ENCODE results near the gene TUBB3.
"Not testable (repeated sequence)": the region's sequence is repeated elsewhere in the genome, so short reads cannot be mapped to it uniquely, and the experiment has no call there.

Gene TUBB3

DNA sequence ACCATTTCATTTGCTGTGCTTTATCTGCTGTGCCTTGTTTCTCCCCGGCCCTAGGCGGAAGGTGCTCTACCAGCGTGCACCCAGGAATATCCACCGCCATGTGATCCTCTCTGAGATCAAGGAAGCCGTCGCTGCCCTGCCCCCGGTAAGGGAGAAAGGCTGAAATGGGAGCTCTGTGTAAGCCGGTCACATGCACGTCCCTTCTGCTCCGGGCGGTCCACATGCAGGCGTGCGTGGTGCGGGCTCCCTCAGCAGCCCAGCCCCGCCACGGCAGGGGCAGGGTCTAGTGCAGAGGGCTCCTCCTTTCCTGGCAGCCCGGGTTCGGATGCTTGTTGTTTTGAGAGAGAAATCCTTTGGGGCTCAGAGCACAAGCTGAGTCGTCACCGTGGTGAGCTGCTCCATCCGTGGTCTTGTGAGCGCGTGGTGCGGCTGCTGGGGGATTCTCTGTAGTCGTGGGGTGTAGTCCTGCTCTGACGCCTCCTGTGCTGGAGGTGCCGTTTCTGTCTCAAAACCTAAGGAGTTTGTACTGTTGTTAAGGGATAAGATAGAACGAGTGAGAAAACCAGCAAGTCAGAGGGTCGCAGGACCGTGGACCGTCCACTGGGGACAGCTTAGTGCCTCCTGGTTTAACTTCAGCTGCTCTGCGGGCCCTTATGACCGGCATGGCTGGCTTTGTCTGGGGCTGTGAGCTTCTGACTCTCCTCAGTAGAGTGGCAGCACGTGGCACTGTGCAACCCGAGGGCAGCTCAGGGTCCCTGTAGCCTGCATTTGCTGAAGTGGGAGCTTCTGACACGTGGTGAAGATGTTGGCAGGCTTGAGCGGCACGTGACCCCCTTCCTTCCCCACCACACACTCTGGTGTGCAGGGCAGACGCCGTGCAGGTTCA is 16.8 kb upstream of the TUBB3 start:
- H3K4me1 ChIP-seq (ENCODE audit: insufficient read depth, low read length): no peaks in the 10 kb centered on the region
- H3K27me3 ChIP-seq (ENCODE audit: insufficient read depth, low read length): no peaks in the 10 kb centered on the region
- H3K36me3 ChIP-seq (ENCODE audit: insufficient read depth, low read length): peaks cover 70% of the 10 kb centered on the region
- H3K9me3 ChIP-seq (ENCODE audit: low read length): peaks cover 20% of the 10 kb centered on the region
- H2AFZ ChIP-seq (ENCODE audit: low read depth, low read length): no peak overlapping the region
- H3K4me3 ChIP-seq (ENCODE audit: low read length): no peak overlapping the region

DNA sequence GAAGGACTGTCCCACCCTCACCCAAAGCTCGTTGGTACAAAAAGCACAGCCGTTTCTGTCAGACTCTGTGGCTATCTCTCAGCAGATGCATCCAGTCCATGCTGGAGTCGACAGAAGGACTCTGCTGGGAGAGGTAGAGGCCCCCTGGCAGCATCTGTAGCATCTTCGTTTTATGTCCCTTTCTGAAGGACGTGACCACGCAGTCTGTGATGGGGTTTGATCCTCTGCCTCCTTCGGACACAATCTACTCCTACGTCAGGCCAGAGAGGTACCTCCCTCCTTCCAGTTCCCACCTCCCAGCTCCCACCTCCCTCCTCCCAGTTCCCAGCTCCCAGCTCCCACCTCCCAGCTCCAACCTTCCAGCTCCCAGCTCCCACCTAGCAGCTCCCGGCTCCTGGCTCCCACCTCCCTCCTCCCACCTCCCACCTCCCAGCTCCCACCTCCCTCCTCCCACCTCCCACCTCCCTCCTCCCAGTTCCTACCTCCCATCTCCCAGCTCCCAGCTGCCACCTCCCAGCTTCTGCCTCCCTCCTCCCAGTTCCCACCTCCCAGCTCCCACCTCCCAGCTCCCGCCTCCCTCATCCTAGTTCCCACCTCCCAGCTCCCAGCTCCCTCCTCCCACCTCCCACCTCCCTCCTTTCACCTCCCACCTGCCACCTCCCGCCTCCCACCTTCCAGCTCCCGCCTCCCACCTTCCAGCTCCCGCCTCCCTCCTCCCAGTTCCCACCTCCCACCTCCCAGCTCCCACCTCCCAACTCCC is 15.9 kb upstream of the TUBB3 start:
- Histone ChIP-seq H2AFZ (ENCODE audit: low read depth, low read length) (no peak overlapping the region), H3K4me1 (ENCODE audit: insufficient read depth, low read length) (no peaks in the 10 kb centered on the region), H3K4me3 (ENCODE audit: low read length) (no peak overlapping the region), H3K36me3 (ENCODE audit: insufficient read depth, low read length) (peaks cover 75% of the 10 kb centered on the region), H3K9me3 (ENCODE audit: low read length) (peaks cover 20% of the 10 kb centered on the region), H3K27me3 (ENCODE audit: insufficient read depth, low read length) (no peaks in the 10 kb centered on the region)

DNA sequence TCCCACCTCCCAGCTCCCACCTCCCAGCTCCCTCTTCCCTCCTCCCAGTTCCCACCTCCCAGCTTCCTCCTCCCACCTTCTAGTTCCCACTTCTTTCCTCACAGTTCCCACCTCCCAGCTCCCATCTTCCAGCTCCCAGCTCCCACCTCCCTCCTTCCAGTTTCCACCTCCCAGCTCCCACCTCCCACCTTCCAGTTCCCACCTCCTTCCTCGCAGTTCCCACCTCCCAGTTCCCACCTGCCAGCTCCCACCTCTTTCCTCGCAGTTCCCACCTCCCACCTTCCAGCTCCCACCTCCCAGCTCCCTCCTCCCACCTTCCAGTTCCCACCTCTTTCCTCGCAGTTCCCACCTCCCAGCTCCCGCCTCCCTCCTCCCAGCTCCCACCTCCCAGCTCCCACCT is 14.9 kb upstream of the TUBB3 start:
- Histone ChIP-seq H3K27me3 (ENCODE audit: insufficient read depth, low read length) (no peaks in the 10 kb centered on the region), H2AFZ (ENCODE audit: low read depth, low read length) (no peak overlapping the region), H3K9me3 (ENCODE audit: low read length) (peaks cover 20% of the 10 kb centered on the region), H3K4me3 (ENCODE audit: low read length) (no peak overlapping the region), H3K36me3 (ENCODE audit: insufficient read depth, low read length) (peaks cover 75% of the 10 kb centered on the region), H3K4me1 (ENCODE audit: insufficient read depth, low read length) (no peaks in the 10 kb centered on the region)

DNA sequence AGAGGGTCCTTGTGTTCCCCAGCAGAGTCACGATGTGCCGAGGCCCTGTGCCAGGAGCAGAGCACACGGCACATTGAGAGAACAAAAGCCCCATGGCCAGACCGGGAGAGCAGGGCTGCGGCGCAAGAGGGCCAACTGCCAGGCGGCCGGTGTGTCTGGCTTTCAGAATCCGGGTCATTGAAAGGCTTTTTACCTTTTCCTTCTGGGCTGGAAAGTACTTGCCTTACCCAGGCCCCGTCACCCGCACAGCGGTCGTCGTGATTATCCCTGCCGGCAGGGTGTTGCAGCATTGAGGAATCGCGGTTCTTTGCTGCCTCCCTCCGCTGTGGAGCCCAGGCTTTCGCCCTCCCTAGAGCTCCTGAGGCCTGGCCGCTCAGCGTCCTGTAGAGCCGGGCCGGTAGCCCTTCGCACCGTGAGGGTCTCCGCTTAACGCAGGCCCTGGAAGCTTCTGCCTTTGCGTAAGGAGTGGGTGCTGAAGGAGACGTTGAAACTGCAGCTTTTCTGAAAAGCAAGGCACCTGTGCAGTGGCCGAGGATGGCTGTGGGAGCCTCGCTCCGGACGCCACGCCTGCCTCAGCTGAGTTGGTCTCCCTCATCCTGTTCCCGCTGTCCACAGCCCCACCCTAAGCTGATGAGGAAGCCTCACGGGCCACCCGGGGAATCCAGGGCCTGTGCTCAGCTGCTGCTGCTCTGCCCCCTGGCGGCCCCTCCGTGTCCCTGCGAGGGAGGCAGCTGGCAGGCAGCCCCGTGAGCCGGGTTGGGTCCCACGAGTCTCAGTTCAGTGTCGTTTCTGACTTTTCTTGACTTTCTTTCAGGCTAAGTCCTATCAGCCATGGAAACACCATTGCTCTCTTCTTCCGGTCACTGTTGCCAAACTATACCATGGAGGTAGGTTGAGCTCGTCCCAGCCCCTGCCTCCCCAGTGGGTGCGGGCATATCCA is 13.1 kb upstream of the TUBB3 start:
- H3K9me3 ChIP-seq (ENCODE audit: low read length): peaks cover 20% of the 10 kb centered on the region
- H3K36me3 ChIP-seq (ENCODE audit: insufficient read depth, low read length): peaks cover 61% of the 10 kb centered on the region
- no peaks in the 10 kb centered on the region for H3K27me3 ChIP-seq (ENCODE audit: insufficient read depth, low read length)
- H3K4me1 ChIP-seq (ENCODE audit: insufficient read depth, low read length): no peaks in the 10 kb centered on the region
- H3K4me3 ChIP-seq (ENCODE audit: low read length): no peak overlapping the region
- no peak overlapping the region for H2AFZ ChIP-seq (ENCODE audit: low read depth, low read length)

DNA sequence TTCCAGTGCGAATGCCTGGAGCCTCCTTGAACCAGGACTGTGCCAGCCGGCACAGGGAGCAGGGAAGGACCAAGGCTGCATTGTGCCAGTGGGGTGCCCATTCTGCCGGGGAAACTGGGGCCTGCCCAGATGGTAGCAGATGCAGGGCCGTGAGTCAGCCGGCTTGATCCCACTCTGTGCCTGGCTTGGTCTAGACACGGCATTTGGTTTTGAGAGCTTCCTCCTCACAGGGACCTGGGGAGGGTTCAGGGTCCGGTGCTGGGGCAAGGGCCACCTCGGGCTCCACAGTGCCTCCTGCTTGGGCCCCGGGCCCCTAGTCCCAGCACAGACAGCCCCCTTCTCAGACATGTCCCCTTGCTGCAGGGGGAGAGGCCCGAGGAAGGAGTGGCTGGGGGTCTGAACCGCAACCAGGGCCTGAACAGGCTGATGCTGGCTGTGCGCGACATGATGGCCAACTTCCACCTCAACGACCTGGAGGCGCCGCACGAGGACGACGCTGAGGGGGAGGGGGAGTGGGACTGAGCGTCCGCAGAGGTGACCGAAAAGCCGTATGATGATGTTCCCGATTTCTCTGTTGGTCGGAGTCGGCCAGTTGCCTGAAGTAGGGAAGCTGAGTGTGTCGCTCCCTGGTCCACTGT is 12.3 kb upstream of the TUBB3 start:
- H3K36me3 ChIP-seq (ENCODE audit: insufficient read depth, low read length): peaks cover 53% of the 10 kb centered on the region
- no peaks in the 10 kb centered on the region for H3K27me3 ChIP-seq (ENCODE audit: insufficient read depth, low read length)
- no peak overlapping the region for H3K4me3 ChIP-seq (ENCODE audit: low read length)
- H3K9me3 ChIP-seq (ENCODE audit: low read length): peaks cover 17% of the 10 kb centered on the region
- no peaks in the 10 kb centered on the region for H3K4me1 ChIP-seq (ENCODE audit: insufficient read depth, low read length)
- no peak overlapping the region for H2AFZ ChIP-seq (ENCODE audit: low read depth, low read length)

DNA sequence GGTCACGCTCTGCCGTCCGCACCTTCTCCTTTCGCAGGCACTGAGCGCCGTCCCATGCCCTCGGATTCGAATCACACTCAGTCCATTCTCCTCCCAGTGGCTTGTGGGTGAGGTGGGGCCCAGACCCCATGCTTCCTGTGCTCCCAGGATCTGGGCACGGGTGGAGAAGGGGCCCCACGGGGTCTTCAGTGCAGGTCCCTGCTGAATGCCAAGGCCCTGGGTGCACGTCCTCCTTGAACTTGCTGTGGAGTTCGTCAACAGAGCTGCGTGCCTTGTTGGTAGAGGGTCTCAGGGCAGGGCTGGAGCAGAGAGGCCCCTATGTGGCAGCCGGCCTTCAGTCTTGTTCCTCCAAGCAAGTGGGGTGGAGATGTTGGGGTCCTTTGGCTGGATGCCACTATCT is 11.8 kb upstream of the TUBB3 start:
- Histone ChIP-seq H3K4me3 (ENCODE audit: low read length) (no peak overlapping the region), H3K27me3 (ENCODE audit: insufficient read depth, low read length) (no peaks in the 10 kb centered on the region), H3K9me3 (ENCODE audit: low read length) (peaks cover 14% of the 10 kb centered on the region), H2AFZ (ENCODE audit: low read depth, low read length) (no peak overlapping the region), H3K36me3 (ENCODE audit: insufficient read depth, low read length) (peaks cover 48% of the 10 kb centered on the region), H3K4me1 (ENCODE audit: insufficient read depth, low read length) (no peaks in the 10 kb centered on the region)

DNA sequence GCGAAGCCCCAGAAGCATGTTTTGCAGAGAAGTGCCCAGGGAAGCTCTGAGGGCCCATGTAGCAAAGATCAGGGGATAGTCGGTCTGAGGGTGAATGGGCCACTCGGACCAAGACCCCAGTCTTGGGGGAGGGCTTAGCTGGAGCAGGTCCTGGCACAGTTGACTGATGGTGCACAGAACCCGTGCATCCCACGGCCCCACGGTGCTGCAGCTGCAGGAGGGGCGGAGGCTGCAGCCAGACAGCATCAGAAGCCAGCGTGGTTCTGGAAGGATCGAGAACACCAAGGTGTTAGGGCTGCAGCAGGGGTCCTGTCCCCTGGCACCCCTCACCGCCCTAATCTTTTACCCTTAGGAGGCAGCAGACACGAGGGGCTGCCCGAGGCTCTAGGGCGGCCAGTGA is 11.0 kb upstream of the TUBB3 start:
- Histone ChIP-seq H3K9me3 (ENCODE audit: low read length) (peaks cover 6% of the 10 kb centered on the region), H3K4me3 (ENCODE audit: low read length) (no peak overlapping the region), H3K4me1 (ENCODE audit: insufficient read depth, low read length) (no peaks in the 10 kb centered on the region), H2AFZ (ENCODE audit: low read depth, low read length) (no peak overlapping the region), H3K36me3 (ENCODE audit: insufficient read depth, low read length) (peaks cover 40% of the 10 kb centered on the region), H3K27me3 (ENCODE audit: insufficient read depth, low read length) (no peaks in the 10 kb centered on the region)

DNA sequence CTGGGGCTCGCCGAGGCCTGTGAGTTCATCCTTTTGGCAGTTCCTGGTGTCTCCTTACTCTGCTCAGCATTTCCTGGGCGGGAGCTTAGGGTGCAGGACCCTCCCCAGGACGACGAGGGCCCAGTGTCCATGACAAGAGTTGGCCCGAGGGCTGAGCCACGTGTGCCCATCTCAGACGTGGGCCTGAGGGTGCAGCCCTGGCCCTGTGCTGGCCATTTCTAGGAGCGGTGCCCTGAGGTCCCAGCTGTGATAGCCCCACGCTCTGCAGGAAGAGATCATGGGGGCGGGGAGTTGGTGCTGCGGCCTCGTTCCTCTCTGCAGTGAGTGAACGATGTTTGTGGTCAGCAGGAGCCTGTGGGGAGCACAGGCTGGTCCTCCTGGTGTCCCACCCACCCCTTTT is 10.5 kb upstream of the TUBB3 start:
- Histone ChIP-seq H3K9me3 (ENCODE audit: low read length) (peaks cover 6% of the 10 kb centered on the region), H2AFZ (ENCODE audit: low read depth, low read length) (no peak overlapping the region), H3K4me3 (ENCODE audit: low read length) (no peak overlapping the region), H3K4me1 (ENCODE audit: insufficient read depth, low read length) (no peaks in the 10 kb centered on the region), H3K36me3 (ENCODE audit: insufficient read depth, low read length) (peaks cover 40% of the 10 kb centered on the region), H3K27me3 (ENCODE audit: insufficient read depth, low read length) (no peaks in the 10 kb centered on the region)

DNA sequence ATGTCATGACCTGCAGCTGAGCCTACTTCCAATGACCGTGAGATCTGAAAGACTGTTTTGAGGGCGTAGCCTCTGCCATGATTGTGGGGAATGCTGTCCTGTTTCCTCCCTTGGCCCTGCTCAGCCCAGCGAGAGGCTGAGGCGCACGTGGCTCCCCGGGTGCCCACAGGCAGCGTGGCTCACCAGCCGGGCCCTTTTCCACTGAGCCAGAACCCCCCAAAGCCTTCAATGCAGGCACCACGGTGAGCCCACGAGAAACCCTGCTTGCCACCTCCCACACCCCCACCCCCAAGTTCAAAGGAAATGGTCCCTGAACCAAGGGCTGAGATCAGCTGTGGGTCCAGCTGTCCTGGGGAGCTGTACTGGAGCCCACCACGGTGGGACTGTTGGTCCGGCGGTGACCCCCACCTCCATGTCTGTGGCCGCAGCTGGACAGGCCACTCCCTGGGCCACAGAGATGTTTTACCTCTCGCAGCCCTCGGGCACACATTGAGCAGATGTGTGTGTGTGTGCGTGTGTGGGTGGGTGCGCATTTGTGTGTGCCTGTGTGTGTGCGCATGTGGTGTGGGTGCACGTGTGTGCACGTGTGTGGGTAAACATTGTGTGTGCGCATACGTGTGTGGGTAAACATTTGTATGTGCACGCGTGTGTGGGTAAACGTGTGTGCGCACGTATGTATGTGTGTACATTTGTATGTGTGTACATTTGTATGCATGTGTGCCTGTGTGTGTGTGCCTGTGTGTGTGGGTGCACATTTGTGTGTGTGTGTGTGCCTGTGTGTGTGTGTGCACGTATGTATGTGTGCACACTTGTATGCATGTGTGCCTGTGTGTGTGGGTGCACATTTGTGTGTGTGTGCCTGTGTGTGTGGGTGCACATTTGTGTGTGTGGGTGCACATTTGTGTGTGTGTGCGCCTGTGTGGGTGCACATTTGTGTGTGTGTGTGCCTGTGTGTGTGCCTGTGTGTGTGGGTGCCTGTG is 9.4 kb upstream of the TUBB3 start:
- no peaks in the 10 kb centered on the region for H3K9me3 ChIP-seq (ENCODE audit: low read length)
- H3K36me3 ChIP-seq (ENCODE audit: insufficient read depth, low read length): peaks cover 32% of the 10 kb centered on the region
- no peaks in the 10 kb centered on the region for H3K4me1 ChIP-seq (ENCODE audit: insufficient read depth, low read length)
- no peak overlapping the region for H2AFZ ChIP-seq (ENCODE audit: low read depth, low read length)
- no peaks in the 10 kb centered on the region for H3K27me3 ChIP-seq (ENCODE audit: insufficient read depth, low read length)
- H3K4me3 ChIP-seq (ENCODE audit: low read length): no peak overlapping the region

DNA sequence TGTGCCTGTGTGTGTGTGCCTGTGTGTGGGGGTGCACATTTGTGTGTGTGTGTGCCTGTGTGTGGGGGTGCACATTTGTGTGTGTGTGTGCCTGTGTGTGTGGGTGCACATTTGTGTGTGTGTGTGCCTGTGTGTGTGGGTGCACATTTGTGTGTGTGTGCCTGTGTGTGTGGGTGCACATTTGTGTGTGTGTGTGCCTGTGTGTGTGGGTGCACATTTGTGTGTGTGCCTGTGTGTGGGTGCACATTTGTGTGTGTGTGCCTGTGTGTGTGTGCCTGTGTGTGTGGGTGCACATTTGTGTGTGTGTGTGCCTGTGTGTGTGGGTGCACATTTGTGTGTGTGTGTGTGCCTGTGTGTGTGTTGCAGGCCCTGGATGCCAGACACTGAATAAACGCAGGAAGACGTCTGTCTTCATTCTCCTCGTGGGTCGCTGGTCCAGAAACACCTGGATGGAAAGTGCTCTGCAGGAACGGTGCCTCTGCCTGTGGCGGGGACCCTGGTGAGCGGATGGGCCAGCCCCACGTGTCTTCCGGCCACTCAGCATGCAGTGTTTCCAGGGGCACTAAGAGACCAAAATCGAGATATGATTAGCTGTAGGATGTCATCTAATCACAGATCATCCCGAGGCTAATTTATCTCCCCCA is 8.4 kb upstream of the TUBB3 start:
- H3K36me3 ChIP-seq (ENCODE audit: insufficient read depth, low read length): peaks cover 24% of the 10 kb centered on the region
- not testable (repeated sequence) for H3K9me3 ChIP-seq (ENCODE audit: low read length); H3K4me3 ChIP-seq (ENCODE audit: low read length); H3K4me1 ChIP-seq (ENCODE audit: insufficient read depth, low read length); H3K27me3 ChIP-seq (ENCODE audit: insufficient read depth, low read length); H2AFZ ChIP-seq (ENCODE audit: low read depth, low read length)
